ENCODE results near the gene UBE3B.

DNA sequence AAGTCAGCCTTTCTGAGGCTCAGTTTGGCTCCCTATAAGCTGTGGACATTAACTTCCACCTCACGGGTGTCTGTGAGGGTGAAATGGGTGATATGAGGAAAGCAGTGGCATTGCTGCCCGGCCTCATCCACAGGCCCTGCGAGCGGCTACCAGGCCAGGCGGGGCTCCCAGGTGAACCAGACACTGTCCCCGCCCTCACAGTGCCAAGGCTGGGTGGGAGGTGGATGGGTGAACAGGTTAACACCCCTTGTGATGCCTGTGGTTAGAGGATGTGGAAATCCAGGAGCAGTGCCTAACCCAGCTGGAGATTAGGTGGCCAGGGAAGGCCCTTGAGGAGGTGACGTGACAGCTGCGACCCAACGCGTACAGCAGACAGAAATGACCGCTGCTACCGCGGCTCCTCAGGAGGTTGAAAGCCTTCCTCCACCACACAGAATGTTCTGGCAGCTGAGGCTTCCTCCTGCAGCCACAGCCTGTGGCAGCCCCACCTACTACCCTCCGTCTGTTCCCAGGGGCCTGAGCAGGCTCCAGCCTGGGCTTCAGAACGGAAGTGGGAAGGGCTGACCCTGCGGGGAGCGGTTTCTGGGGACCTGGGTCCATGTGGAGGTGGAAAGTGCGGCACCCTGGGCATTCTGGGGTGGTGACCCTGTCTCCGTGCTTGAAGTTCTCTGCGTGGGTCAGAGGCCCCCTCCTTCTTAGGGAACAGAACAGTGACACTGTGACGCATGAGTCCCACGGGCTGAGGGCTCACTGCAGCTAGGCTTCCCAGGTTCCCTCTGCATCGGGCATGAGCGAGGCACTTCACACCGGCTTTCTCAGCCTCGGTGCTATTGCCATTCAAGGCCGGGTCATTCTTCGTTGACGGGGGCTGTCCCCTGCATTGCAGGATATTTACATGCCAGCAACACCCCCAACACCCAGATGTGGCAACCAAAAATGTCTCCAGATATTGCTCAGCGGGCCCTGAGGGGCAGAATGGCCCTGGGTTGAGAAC is 86.2 kb downstream of the UBE3B start:
- TF ChIP-seq CTCF (IDR thresholded peaks at IDR 0.05) (no peak), EZH2 (IDR thresholded peaks at IDR 0.05; ENCODE audit: borderline replicate concordance, insufficient read depth, low read depth, low read length, poor library complexity, severe bottlenecking) (no peak)

Measured in B cell (primary cell).